Endothelial cell of umbilical vein (primary cell): ENCODE data around the gene LRRC30. TPM values are rescaled to one million over a fixed set of nuclear protein-coding genes. Genes with fewer than 3 reads are reported as not detected.

Experiments used
- BruUV-seq: library from RNA; stranded (reverse); fragments of 400-500 nt; replicated peaks from 2 replicates; lab custom pipeline; 2021; lab: Mats Ljungman, UMichigan
- CTCF ChIA-PET: fragments of 300-600, 350-600 bp; sonication (Branson Sonifier 250); formaldehyde crosslinking; loops from one replicate; lab custom pipeline; 2021; ENCODE audit warnings: antibody characterized with exemption, inconsistent platforms; lab: Charles Lee
- POLR2A ChIA-PET: fragments of 300-600, 350-600 bp; sonication (Branson Sonifier 250); formaldehyde crosslinking; loops from one replicate; lab custom pipeline; 2021; ENCODE audit warnings: antibody characterized with exemption, inconsistent platforms; lab: Charles Lee
- DNase-seq: peaks from one replicate; pipeline ENCODE4 v3.0.0-alpha.2; 2011; ENCODE audit warnings: low read depth, low spot score
- FAIRE-seq: peaks from 2 replicates; lab custom pipeline; 2011; peaks lifted over from hg19 to GRCh38; lab: Jason Lieb, UNC
- H2AFZ ChIP-seq: 2 replicates; pipeline ENCODE4 v1.6.0; 2012; ENCODE audit warnings: low read depth, low read length, control low read depth, inconsistent platforms
- H3K27ac ChIP-seq: 2 replicates; pipeline ENCODE4 v1.5.1; 2011; ENCODE audit warnings: low read depth, mild to moderate bottlenecking, control low read depth, low read length, moderate library complexity; ENCODE audit not compliant: insufficient read depth
- H3K27me3 ChIP-seq, 2 experiments: 2 replicates each; pipeline versions ENCODE4 v1.6.0 to v1.6.1; 2011; ENCODE audit warnings: low read length in 2 of 2, mixed read lengths in 1 of 2; ENCODE audit not compliant: control insufficient read depth in 2 of 2, insufficient read depth in 2 of 2
- H3K36me3 ChIP-seq, 2 experiments: 2 replicates in 1 of 2; 3 replicates in 1 of 2; pipeline ENCODE4 v1.5.1; 2011; ENCODE audit warnings: low read length in 2 of 2, mild to moderate bottlenecking in 1 of 2, moderate library complexity in 1 of 2; ENCODE audit not compliant: control insufficient read depth in 2 of 2, insufficient read depth in 2 of 2; ENCODE audit errors: extremely low read depth in 1 of 2
- H3K4me1 ChIP-seq: 3 replicates; pipeline ENCODE4 v1.5.1; 2011; ENCODE audit warnings: mild to moderate bottlenecking, low read length; ENCODE audit not compliant: control insufficient read depth, insufficient read depth; ENCODE audit errors: extremely low read depth
- H3K4me2 ChIP-seq: 2 replicates; pipeline ENCODE4 v1.6.1; 2011; ENCODE audit warnings: low read length, control low read depth, mixed read lengths; ENCODE audit not compliant: insufficient read depth
- H3K4me3 ChIP-seq, 3 experiments: fragments of 200-600 bp in 1 of 3; sonication (generic), shearing (Covaris generic) in 1 of 3; replicated peaks in 1 of 3; 2 replicates each; pipeline ENCODE4 v1.5.1; 2011 to 2016; ENCODE audit warnings: control low read depth in 3 of 3, low read length in 3 of 3, mild to moderate bottlenecking in 2 of 3, inconsistent platforms in 1 of 3, low read depth in 1 of 3, moderate library complexity in 1 of 3; ENCODE audit not compliant: insufficient read depth in 1 of 3
- H3K79me2 ChIP-seq: 2 replicates; pipeline ENCODE4 v1.6.0; 2012; ENCODE audit warnings: low read length, inconsistent platforms; ENCODE audit not compliant: control insufficient read depth, insufficient read depth
- H3K9ac ChIP-seq: replicated peaks from 2 replicates; pipeline ENCODE3; 2011; ENCODE audit warnings: low read length, control low read depth; ENCODE audit not compliant: insufficient read depth; ENCODE audit errors: extremely low read depth
- H3K9me1 ChIP-seq: replicated peaks from 3 replicates; pipeline ENCODE4 v1.6.0; 2011; ENCODE audit warnings: mild to moderate bottlenecking, low read length; ENCODE audit not compliant: control insufficient read depth, insufficient read depth; ENCODE audit errors: extremely low read depth
- H3K9me3 ChIP-seq: replicated peaks from 2 replicates; pipeline ENCODE4 v1.5.1; 2012; ENCODE audit warnings: low read length, inconsistent platforms; ENCODE audit not compliant: control insufficient read depth, insufficient read depth
- H4K20me1 ChIP-seq: replicated peaks from 2 replicates; pipeline ENCODE3; 2011; ENCODE audit warnings: mild to moderate bottlenecking, low read length; ENCODE audit not compliant: control insufficient read depth, insufficient read depth; ENCODE audit errors: extremely low read depth
- CTCF ChIP-seq, 2 donors: IDR thresholded peaks; 1 replicate in 1 of 2; 2 replicates in 1 of 2; pipeline ENCODE4 v1.5.1; 2011; ENCODE audit warnings: low read length in 2 of 2, mild to moderate bottlenecking in 2 of 2, moderate library complexity in 2 of 2, control low read depth in 1 of 2, inconsistent platforms in 1 of 2, low read depth in 1 of 2; ENCODE audit not compliant: insufficient read depth in 1 of 2; ENCODE audit errors: extremely low read depth in 1 of 2
- EZH2 ChIP-seq: IDR thresholded peaks from 2 replicates; pipeline ENCODE4 v1.6.1; 2012; ENCODE audit warnings: borderline replicate concordance, low read depth, mild to moderate bottlenecking, moderate library complexity, low read length, inconsistent platforms; ENCODE audit not compliant: severe bottlenecking
- FOS ChIP-seq: IDR thresholded peaks from 2 replicates; pipeline ENCODE4 v1.6.1; 2011; ENCODE audit warnings: mild to moderate bottlenecking, low read length, moderate library complexity, borderline replicate concordance; ENCODE audit not compliant: insufficient read depth
- MAX ChIP-seq: IDR thresholded peaks from 2 replicates; pipeline ENCODE4 v1.6.1; 2011; ENCODE audit not compliant: insufficient read depth, insufficient read length
- MYC ChIP-seq: IDR thresholded peaks from one replicate; pipeline ENCODE4 v1.6.1; 2011; ENCODE audit warnings: mild to moderate bottlenecking, low read depth, low read length
- POLR2A ChIP-seq: IDR thresholded peaks from 2 replicates; pipeline ENCODE4 v1.6.1; 2012; ENCODE audit warnings: low read depth, mild to moderate bottlenecking, control low read depth, low read length
- POLR2AphosphoS5 ChIP-seq: IDR thresholded peaks from 2 replicates; pipeline ENCODE4 v1.6.1; 2012; ENCODE audit warnings: low read depth, mild to moderate bottlenecking, control low read depth, low read length, moderate library complexity; ENCODE audit not compliant: insufficient read depth
- dilution Hi-C: fragments of 300-500 bp; cut with MboI; formaldehyde crosslinking; loops from one replicate; pipeline ENCODE4 v1.15.0; 2019; ENCODE audit warnings: low sequenced_read_pairs; ENCODE audit not compliant: extremely low pct_ligation_motif_present
- intact Hi-C: fragments of 100-400 bp; cut with micrococcal nuclease; formaldehyde crosslinking; loops from one replicate; pipeline ENCODE4 v1.10.0; 2022
- polyA plus RNA-seq, 4 experiments: library from polyadenylated mRNA; depleted of rRNA in 3 of 4; stranded (reverse) in 3 of 4; unstranded in 1 of 4; fragments of >200 nt; gene quantifications; 2 replicates each; pipeline versions ENCODE4 v1.2.1 to v1.2.3, GENCODE V29; 2011 to 2012; ENCODE audit warnings: missing spikeins in 1 of 4
- total RNA-seq: library from RNA; stranded (reverse); gene quantifications from 2 replicates; pipeline ENCODE4 v1.2.3, GENCODE V29; 2021

Gene LRRC30
- total and polyA plus RNA-seq, 2 donors (not counting 3 experiments of a cell fraction or from before 2014, with no cell fraction given), result not detected

GRCh38 chr18:7272311-7273049, 41.6 kb downstream of the LRRC30 start:
- H2AFZ ChIP-seq, result peak overlapping the region; percentile 40
- peaks cover 18% of the 10 kb centered on the region for H3K4me1 ChIP-seq
- H3K9ac ChIP-seq, result peak overlapping the region; percentile 40
- no peak for FAIRE-seq
- peak; percentile 79 for DNase-seq
- peaks cover 1 to 3% of the 10 kb centered on the region in 2 experiments for H3K27me3 ChIP-seq
- peak overlapping the region; percentile 80 for H3K4me2 ChIP-seq
- no peaks in the 10 kb centered on the region for H4K20me1 ChIP-seq
- no peaks in the 10 kb centered on the region for H3K9me1 ChIP-seq
- intact Hi-C loops, result loop anchor here (1.0 to 2.0 kb wide), 11 partner anchors 18 to 1208 kb away; partner anchors contain the start of gene PTPRM
- peak overlapping the region; percentile 72 for H3K27ac ChIP-seq
- TF ChIP-seq MYC (no peak), EZH2 (no peak), MAX (no peak), POLR2AphosphoS5 (no peak), FOS (no peak), CTCF (IDR thresholded peaks at IDR 0.05; ENCODE audit: extremely low read depth in 1 of 2, insufficient read depth in 1 of 2, low read depth in 1 of 2, low read length in 2 of 2) (peak; percentile 50 to 62), POLR2A (no peak)
- CTCF ChIA-PET, result interaction anchor here (0.6 to 6.9 kb wide), 88 partner anchors 9 to 1337 kb away, joined by 3 to 344 read pairs (median 4); partner anchors contain the start of genes PTPRM and RAB12
- no peaks in the 10 kb centered on the region for H3K36me3 ChIP-seq
- no peaks in the 10 kb centered on the region for H3K9me3 ChIP-seq
- no TSS peak for BruUV-seq
- H3K4me3 ChIP-seq, result no peak overlapping the region
- H3K79me2 ChIP-seq, result no peaks in the 10 kb centered on the region
- POLR2A ChIA-PET, result interaction anchor here (0.6 to 2.6 kb wide), 4 partner anchors 52 to 922 kb away, joined by 4 to 24 read pairs (median 6); partner anchors contain the start of gene PTPRM
- dilution Hi-C loops, result no loop called here
